ENCODE results near the gene SPAG16.

GRCh38 chr2:213861638-213862037 is 577.4 kb downstream of the SPAG16 start:
- no peak for TF ChIP-seq RCOR1 (IDR thresholded peaks at IDR 0.05; ENCODE audit: low read depth, low read length)
- no peak for TF ChIP-seq CTCF (IDR thresholded peaks at IDR 0.05)

Measured in A549 (cell line).